ENCODE measurements around the gene MBNL1.

- peak in 10 of 12 donors; percentile 8 to 61 (median 49) for TF ChIP-seq CTCF (IDR thresholded peaks at IDR 0.05)
- no peak for TF ChIP-seq POLR2A (IDR thresholded peaks at IDR 0.05)
These were observed 39.0 kb upstream of the MBNL1 start for GRCh38 chr3:152229692-152230091.
